H1 (cell line): ENCODE measurements around the gene PREB. TPM values are rescaled to one million over a fixed set of nuclear protein-coding genes. Genes with fewer than 3 reads are reported as not detected.

Experiments
- CTCF ChIA-PET: fragments of 300-600 bp; sonication (Branson Sonifier 250); formaldehyde crosslinking; loops from one replicate; lab custom pipeline; 2021; ENCODE audit not compliant: partially characterized antibody; lab: Charles Lee
- POLR2A ChIA-PET: fragments of 300-600 bp; sonication (Branson Sonifier 250); formaldehyde crosslinking; loops from one replicate; lab custom pipeline; 2021; ENCODE audit warnings: inconsistent platforms; ENCODE audit not compliant: partially characterized antibody; lab: Charles Lee
- DNase-seq, 2 experiments: peaks; one replicate each; pipeline versions ENCODE4 v3.0.0 to v3.0.0-alpha.2; 2010 to 2022; ENCODE audit warnings: low spot score in 2 of 2, low read depth in 1 of 2, mixed read lengths in 1 of 2
- FAIRE-seq: peaks from 2 replicates; lab custom pipeline; 2011; peaks lifted over from hg19 to GRCh38; lab: Jason Lieb, UNC
- H2AFZ ChIP-seq: 2 replicates; pipeline ENCODE4 v1.8.1; 2012; ENCODE audit warnings: low read length, inconsistent platforms
- H2AK5ac ChIP-seq: 2 replicates; pipeline ENCODE4 v1.6.1; 2013; ENCODE audit warnings: low read depth, low read length
- H2BK120ac ChIP-seq: replicated peaks from 2 replicates; pipeline ENCODE3; 2013; ENCODE audit warnings: low read depth, low read length, inconsistent platforms
- H2BK12ac ChIP-seq: 2 replicates; pipeline ENCODE4 v1.6.1; 2013; ENCODE audit warnings: low read depth, low read length
- H2BK15ac ChIP-seq: 2 replicates; pipeline ENCODE4 v1.6.1; 2013; ENCODE audit warnings: low read length
- H2BK20ac ChIP-seq: 2 replicates; pipeline ENCODE4 v1.6.1; 2013; ENCODE audit warnings: low read length
- H2BK5ac ChIP-seq: 2 replicates; pipeline ENCODE4 v1.6.1; 2013; ENCODE audit warnings: low read depth, low read length
- H3K14ac ChIP-seq: 2 replicates; pipeline ENCODE4 v1.6.1; 2013; ENCODE audit warnings: inconsistent platforms; ENCODE audit not compliant: insufficient read length
- H3K18ac ChIP-seq: 2 replicates; pipeline ENCODE4 v1.6.1; 2013; ENCODE audit warnings: low read length; ENCODE audit errors: extremely low read depth
- H3K23ac ChIP-seq: 2 replicates; pipeline ENCODE4 v1.6.1; 2013; ENCODE audit warnings: inconsistent platforms; ENCODE audit not compliant: insufficient read length
- H3K23me2 ChIP-seq: 2 replicates; pipeline ENCODE4 v1.6.1; 2013; ENCODE audit warnings: low read depth, low read length
- H3K27ac ChIP-seq: 2 replicates; pipeline ENCODE4 v1.6.1; 2011; ENCODE audit warnings: low read depth, low read length, inconsistent platforms
- H3K27me3 ChIP-seq, 4 experiments: replicated peaks in 1 of 4; 1 replicate in 1 of 4; 2 replicates in 3 of 4; pipeline versions ENCODE4 v1.6.1 to v1.8.1; 2011 to 2013; ENCODE audit warnings: low read length in 3 of 4, mild to moderate bottlenecking in 3 of 4, inconsistent platforms in 2 of 4, mixed read lengths in 2 of 4, moderate library complexity in 1 of 4; ENCODE audit not compliant: control insufficient read depth in 3 of 4, insufficient read depth in 3 of 4; ENCODE audit errors: extremely low read depth in 1 of 4
- H3K36me3 ChIP-seq, 4 experiments: 2 replicates each; pipeline versions ENCODE4 v1.6.1 to v1.8.1; 2011 to 2013; ENCODE audit warnings: mild to moderate bottlenecking in 4 of 4, low read length in 3 of 4, moderate library complexity in 2 of 4, control low read depth in 1 of 4, inconsistent platforms in 1 of 4; ENCODE audit not compliant: insufficient read depth in 4 of 4, control insufficient read depth in 2 of 4
- H3K4ac ChIP-seq: replicated peaks from 2 replicates; pipeline ENCODE3; 2013; ENCODE audit warnings: low read length, low read depth, mixed read lengths, inconsistent platforms; ENCODE audit not compliant: insufficient read length
- H3K4me1 ChIP-seq, 4 experiments: replicated peaks in 1 of 4; 1 replicate in 1 of 4; 2 replicates in 3 of 4; pipeline versions ENCODE4 v1.6.1 to v1.8.1; 2011 to 2013; ENCODE audit warnings: low read length in 3 of 4, inconsistent platforms in 2 of 4, mixed read lengths in 1 of 4; ENCODE audit not compliant: insufficient read depth in 4 of 4, control insufficient read depth in 3 of 4
- H3K4me2 ChIP-seq, 2 experiments: 2 replicates each; pipeline versions ENCODE4 v1.6.1 to v1.8.1; 2011 to 2013; ENCODE audit warnings: low read depth in 2 of 2, low read length in 2 of 2, control low read depth in 1 of 2, inconsistent platforms in 1 of 2, mild to moderate bottlenecking in 1 of 2; ENCODE audit not compliant: insufficient read depth in 1 of 2
- H3K4me3 ChIP-seq, 4 experiments: fragments of 200-600, 300-600 bp in 1 of 4; sonication (generic), shearing (Covaris generic), sonication (Bioruptor Twin) in 1 of 4; 2 replicates each; pipeline versions ENCODE4 v1.5.1 to v1.8.1; 2011 to 2016; ENCODE audit warnings: low read length in 4 of 4, low read depth in 3 of 4, control low read depth in 2 of 4, inconsistent platforms in 2 of 4, mild to moderate bottlenecking in 2 of 4, mixed read lengths in 1 of 4, moderate library complexity in 1 of 4; ENCODE audit not compliant: insufficient read depth in 2 of 4; ENCODE audit errors: extremely low read depth in 1 of 4
- H3K56ac ChIP-seq: replicated peaks from 2 replicates; pipeline ENCODE3; 2013; ENCODE audit warnings: low read depth, mild to moderate bottlenecking, mixed read lengths, low read length, inconsistent platforms; ENCODE audit not compliant: insufficient read length
- H3K79me1 ChIP-seq: 2 replicates; pipeline ENCODE4 v1.6.1; 2013; ENCODE audit warnings: low read depth, low read length, control low read depth
- H3K79me2 ChIP-seq, 2 experiments: 2 replicates each; pipeline versions ENCODE4 v1.6.1 to v1.8.1; 2012 to 2013; ENCODE audit warnings: low read length in 2 of 2, mild to moderate bottlenecking in 2 of 2, inconsistent platforms in 1 of 2; ENCODE audit not compliant: insufficient read depth in 2 of 2, control insufficient read depth in 1 of 2
- H3K9ac ChIP-seq, 4 experiments: replicated peaks in 1 of 4; 1 replicate in 1 of 4; 2 replicates in 3 of 4; pipeline versions ENCODE4 v1.6.1 to v1.8.1; 2011 to 2013; ENCODE audit warnings: low read depth in 3 of 4, low read length in 3 of 4, control low read depth in 2 of 4, mild to moderate bottlenecking in 2 of 4, moderate library complexity in 2 of 4, inconsistent platforms in 1 of 4; ENCODE audit errors: extremely low read depth in 1 of 4
- H3K9me3 ChIP-seq, 2 experiments: 2 replicates each; pipeline versions ENCODE4 v1.6.1 to v1.8.1; 2012 to 2013; ENCODE audit warnings: mild to moderate bottlenecking in 2 of 2, moderate library complexity in 2 of 2, control low read depth in 1 of 2, inconsistent platforms in 1 of 2, low read depth in 1 of 2, low read length in 1 of 2, mixed read lengths in 1 of 2; ENCODE audit not compliant: insufficient read depth in 2 of 2
- H4K20me1 ChIP-seq, 2 experiments: replicated peaks in 1 of 2; 2 replicates each; pipeline versions ENCODE3 to v1.8.1; 2011 to 2013; ENCODE audit warnings: inconsistent platforms in 2 of 2, low read length in 2 of 2, mild to moderate bottlenecking in 1 of 2; ENCODE audit not compliant: insufficient read depth in 2 of 2, control insufficient read depth in 1 of 2
- H4K5ac ChIP-seq: 2 replicates; pipeline ENCODE4 v1.6.1; 2013; ENCODE audit warnings: low read length, low read depth, mixed read lengths, inconsistent platforms; ENCODE audit not compliant: insufficient read length
- H4K8ac ChIP-seq: 2 replicates; pipeline ENCODE4 v1.8.0; 2013; ENCODE audit warnings: mild to moderate bottlenecking, moderate library complexity, low read length, inconsistent platforms; ENCODE audit not compliant: insufficient read depth; ENCODE audit errors: extremely low read depth
- H4K91ac ChIP-seq: replicated peaks from 2 replicates; pipeline ENCODE3; 2013; ENCODE audit warnings: low read length, mixed read lengths, inconsistent platforms; ENCODE audit not compliant: insufficient read length
- ASH2L ChIP-seq: fragments of 200-600, 300-600 bp; sonication (generic); IDR thresholded peaks from one replicate; pipeline ENCODE4 v1.7.1; 2017; ENCODE audit warnings: low read length
- BCL11A ChIP-seq, 2 experiments: IDR thresholded peaks; one replicate each; pipeline ENCODE4 v1.6.1; 2011; ENCODE audit warnings: low read depth in 2 of 2, low read length in 2 of 2, mild to moderate bottlenecking in 2 of 2
- CBX8 ChIP-seq: fragments of 300-800, 300-1000 bp; sonication (generic); IDR thresholded peaks from 2 replicates; pipeline ENCODE4 v1.7.1; 2016; ENCODE audit warnings: low read depth, low read length, borderline replicate concordance
- CEBPB ChIP-seq: IDR thresholded peaks from 2 replicates; pipeline ENCODE4 v1.6.1; 2012; ENCODE audit warnings: low read depth, low read length
- CHD2 ChIP-seq: IDR thresholded peaks from 2 replicates; pipeline ENCODE4 v1.6.1; 2012; ENCODE audit warnings: low read length, improper control_type of control experiment
- EP300 ChIP-seq, 2 experiments: IDR thresholded peaks; 1 replicate in 1 of 2; 2 replicates in 1 of 2; pipeline ENCODE4 v1.6.1; 2011 to 2012; ENCODE audit warnings: low read depth in 2 of 2, low read length in 2 of 2, mild to moderate bottlenecking in 2 of 2, borderline replicate concordance in 1 of 2, inconsistent platforms in 1 of 2, moderate library complexity in 1 of 2
- EZH2 ChIP-seq: fragments of 200-600 bp; sonication (generic); IDR thresholded peaks from 2 replicates; pipeline ENCODE4 v1.7.1; 2012; ENCODE audit warnings: low read depth, mild to moderate bottlenecking, moderate library complexity, low read length, inconsistent platforms; ENCODE audit not compliant: severe bottlenecking
- HDAC2 ChIP-seq, 2 experiments: fragments of 300-600 bp in 1 of 2; sonication (generic) in 1 of 2; IDR thresholded peaks; 2 replicates each; pipeline ENCODE4 v1.6.1; 2011 to 2012; ENCODE audit warnings: low read depth in 2 of 2, low read length in 2 of 2, mild to moderate bottlenecking in 2 of 2, moderate library complexity in 2 of 2, borderline replicate concordance in 1 of 2, inconsistent platforms in 1 of 2
- HDAC6 ChIP-seq: IDR thresholded peaks from one replicate; pipeline ENCODE4 v1.7.1; 2012; ENCODE audit warnings: low read depth, mild to moderate bottlenecking, inconsistent platforms, low read length, moderate library complexity
- NANOG ChIP-seq: IDR thresholded peaks from 2 replicates; pipeline ENCODE4 v1.6.1; 2011; ENCODE audit warnings: low read length, low read depth, mild to moderate bottlenecking, inconsistent platforms; ENCODE audit not compliant: insufficient read depth, poor library complexity, severe bottlenecking
- SIRT6 ChIP-seq: IDR thresholded peaks from one replicate; pipeline ENCODE4 v1.7.1; 2012; ENCODE audit warnings: low read length, inconsistent platforms
- SIX5 ChIP-seq: IDR thresholded peaks from 2 replicates; pipeline ENCODE4 v1.6.1; 2011; ENCODE audit warnings: mild to moderate bottlenecking, low read depth, low read length
- SP1 ChIP-seq: IDR thresholded peaks from 2 replicates; pipeline ENCODE4 v1.6.1; 2011; ENCODE audit warnings: low read depth, low read length
- SP2 ChIP-seq: IDR thresholded peaks from 2 replicates; pipeline ENCODE4 v1.6.1; 2012; ENCODE audit warnings: mild to moderate bottlenecking, low read length, inconsistent platforms
- YY1 ChIP-seq: IDR thresholded peaks from 2 replicates; pipeline ENCODE4 v1.6.1; 2011; ENCODE audit warnings: low read depth, mild to moderate bottlenecking, low read length
- WGBS, 2 experiments: shearing (Covaris generic) in 1 of 2; methylation state at CpG; one replicate each; pipeline versions ENCODE4 v1.1.6 to v1.1.7; 2013 to 2015; ENCODE audit warnings: low lambda C conversion rate in 2 of 2, mixed read lengths in 2 of 2, inconsistent platforms in 1 of 2, low coverage in 1 of 2, missing lambda C conversion rate in 1 of 2; ENCODE audit not compliant: insufficient replicate concordance in 2 of 2, insufficient coverage in 1 of 2, insufficient read length in 1 of 2; ENCODE audit errors: extremely low coverage in 1 of 2, missing lambda C conversion rate in 1 of 2; 5-methylcytosine and 5-hydroxymethylcytosine counted together
- polyA plus RNA-seq, 7 experiments: library from polyadenylated mRNA; depleted of rRNA in 3 of 7; stranded (reverse) in 5 of 7; unstranded in 2 of 7; fragments of >200 nt in 5 of 7; fragments of 200-250 nt in 2 of 7; gene quantifications; 1 replicate in 5 of 7; 2 replicates in 1 of 7; 4 replicates in 1 of 7; pipeline versions ENCODE4 v1.2.1 to v1.2.3, GENCODE V29; 2011 to 2013; ENCODE audit warnings: missing spikeins in 2 of 7, mixed read lengths in 2 of 7
- total RNA-seq: library from RNA; stranded (reverse); fragmentation: NEBNext Ultra II Directional; extraction: Animal tissue kit (Norgen Biotek cat#: 25700); gene quantifications from 2 replicates; pipeline ENCODE4 v1.2.1, GENCODE V29; 2021

The PREB gene
- total and polyA plus RNA-seq, 2 of the 8 experiments (the other 6 are each of a cell fraction or from before 2014, with no cell fraction given) = 54.1 to 72.2 TPM

GRCh38 chr2:27159271-27159670, 24.8 kb upstream of the PREB start:
- H3K4me2 ChIP-seq = no peak overlapping the region
- no peak for DNase-seq
- no peaks in the 10 kb centered on the region for H3K79me2 ChIP-seq
- no peak overlapping the region for H2BK5ac ChIP-seq
- no peaks in the 10 kb centered on the region; a peak in 1 of 7 replicates for H3K4me1 ChIP-seq
- no peaks in the 10 kb centered on the region for H4K20me1 ChIP-seq
- H3K27me3 ChIP-seq = no peaks in the 10 kb centered on the region
- H3K14ac ChIP-seq = no peak overlapping the region
- H3K56ac ChIP-seq = no peak overlapping the region
- no peak overlapping the region for H4K91ac ChIP-seq
- H2BK20ac ChIP-seq = no peak overlapping the region
- FAIRE-seq = no peak
- H2AFZ ChIP-seq = no peak overlapping the region
- no peak overlapping the region for H3K27ac ChIP-seq
- H3K9me3 ChIP-seq = no peaks in the 10 kb centered on the region
- H3K23me2 ChIP-seq = no peaks in the 10 kb centered on the region
- CTCF ChIA-PET = interaction anchor here (0.9 to 4.6 kb wide), 8 partner anchors 9 to 120 kb away, joined by 3 to 36 read pairs (median 4); no protein-coding TSS in a partner anchor
- no peak overlapping the region for H2BK15ac ChIP-seq
- no peak overlapping the region for H2BK12ac ChIP-seq
- no peak overlapping the region for H3K18ac ChIP-seq
- H3K4ac ChIP-seq = no peak overlapping the region
- H3K9ac ChIP-seq = no peak overlapping the region
- no peak overlapping the region for H2AK5ac ChIP-seq
- H3K36me3 ChIP-seq = no peaks in the 10 kb centered on the region
- no peaks in the 10 kb centered on the region for H3K79me1 ChIP-seq
- H4K8ac ChIP-seq = no peak overlapping the region
- no peak overlapping the region for H2BK120ac ChIP-seq
- no peak overlapping the region for H4K5ac ChIP-seq
- POLR2A ChIA-PET = interaction anchor here (1.0 to 1.5 kb wide), 4 partner anchors 25 to 63 kb away, joined by 3 to 6 read pairs (median 3); partner anchors contain the start of gene PREB
- no peak overlapping the region for H3K23ac ChIP-seq
- no peak overlapping the region for H3K4me3 ChIP-seq
- 85% methylated on average over 6 of the region's 6 CpGs; no CpG with 5 or more reads in 1 of the 2 experiments for WGBS, 2 experiments
- TF ChIP-seq CBX8 = no peak
- TF ChIP-seq ASH2L = no peak
- TF ChIP-seq CEBPB = no peak
- no peak for TF ChIP-seq EP300 (IDR thresholded peaks at IDR 0.05; ENCODE audit: borderline replicate concordance in 1 of 2, low read depth in 2 of 2, low read length in 2 of 2)
- no peak for TF ChIP-seq SIRT6
- TF ChIP-seq HDAC2 (IDR thresholded peaks at IDR 0.05; ENCODE audit: borderline replicate concordance in 1 of 2, low read depth in 2 of 2, low read length in 2 of 2) = no peak
- TF ChIP-seq HDAC6 = no peak
- TF ChIP-seq EZH2 = no peak
- no peak for TF ChIP-seq SP2
- TF ChIP-seq SP1 = no peak
- TF ChIP-seq CHD2 = no peak
- no peak for TF ChIP-seq YY1
- TF ChIP-seq NANOG = no peak
- no peak for TF ChIP-seq SIX5
- no peak for TF ChIP-seq BCL11A (IDR thresholded peaks at IDR 0.05; ENCODE audit: low read depth in 2 of 2, low read length in 2 of 2)
